SK-N-SH treated with all-trans-retinoic acid at 6 μM for 48 hours (cell line): ENCODE data around the gene SCYL1.

Experiments used
- ARNTL ChIP-seq: fragments of 450-650 bp; formaldehyde crosslinking; IDR thresholded peaks from 2 replicates; pipeline ENCODE4 v1.5.0; 2020; ENCODE audit warnings: low read depth, mild to moderate bottlenecking, moderate library complexity, borderline replicate concordance
- CSDC2 ChIP-seq: fragments of 250-450 bp; sonication (Bioruptor Pico); IDR thresholded peaks from 2 replicates; pipeline ENCODE4 v1.5.0; 2020; ENCODE audit warnings: mild to moderate bottlenecking, moderate library complexity
- GLIS3 ChIP-seq: fragments of 250-450 bp; sonication (Bioruptor Pico); IDR thresholded peaks from 2 replicates; pipeline ENCODE4 v1.5.0; 2020; ENCODE audit warnings: mild to moderate bottlenecking, moderate library complexity
- PATZ1 ChIP-seq: fragments of 250-450 bp; sonication (Bioruptor Pico); IDR thresholded peaks from 2 replicates; pipeline ENCODE4 v1.8.0; 2020; ENCODE audit warnings: mild to moderate bottlenecking, moderate library complexity, borderline replicate concordance
- SNAI2 ChIP-seq: fragments of 250-450 bp; sonication (Bioruptor Pico); IDR thresholded peaks from 2 replicates; pipeline ENCODE4 v1.5.0; 2020; ENCODE audit warnings: mild to moderate bottlenecking, moderate library complexity
- TCF4 ChIP-seq: fragments of 250-450 bp; sonication (Bioruptor Pico); IDR thresholded peaks from 2 replicates; pipeline ENCODE4 v1.8.0; 2021; ENCODE audit warnings: mild to moderate bottlenecking, moderate library complexity, borderline replicate concordance
- ZFP30 ChIP-seq: fragments of 450-650 bp; formaldehyde crosslinking; IDR thresholded peaks from 2 replicates; pipeline ENCODE4 v1.5.0; 2022; ENCODE audit warnings: mild to moderate bottlenecking, moderate library complexity
- ZNF565 ChIP-seq: fragments of 450-650 bp; formaldehyde crosslinking; conservative IDR thresholded peaks from 2 replicates; pipeline ENCODE4 v1.5.0; 2020; ENCODE audit warnings: low read depth, mild to moderate bottlenecking, moderate library complexity
- ZNF70 ChIP-seq: fragments of 450-650 bp; formaldehyde crosslinking; IDR thresholded peaks from 2 replicates; pipeline ENCODE4 v1.5.0; 2020; ENCODE audit warnings: mild to moderate bottlenecking, moderate library complexity
- TF ChIP-seq, protein P1 (sequence below): fragments of 250-450 bp; sonication (Bioruptor Pico); IDR thresholded peaks from 2 replicates; pipeline ENCODE4 v1.5.1; 2020; ENCODE audit warnings: low read depth, mild to moderate bottlenecking, moderate library complexity

DNA sequence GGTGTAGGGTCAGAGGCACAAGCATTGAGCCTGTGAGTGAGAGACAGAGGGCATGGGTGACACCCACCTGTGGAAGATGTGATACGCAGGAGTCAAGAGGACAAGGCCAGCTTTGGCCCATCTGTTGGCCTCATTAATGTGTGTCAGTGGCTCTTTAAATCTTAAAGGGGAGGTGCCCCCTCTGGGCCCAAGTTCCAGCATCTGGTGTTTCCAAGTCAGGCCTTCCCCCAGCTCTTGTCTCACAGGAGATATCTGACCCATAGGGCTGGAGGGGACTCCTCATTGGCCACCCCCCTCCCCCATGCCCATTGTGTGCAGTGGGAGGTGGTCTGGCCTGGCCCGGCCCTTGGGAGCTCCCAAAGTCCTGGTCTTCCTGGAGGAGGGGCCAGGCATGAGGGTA, 61.8 kb downstream of the SCYL1 start:
- TF ChIP-seq, protein P1, sequence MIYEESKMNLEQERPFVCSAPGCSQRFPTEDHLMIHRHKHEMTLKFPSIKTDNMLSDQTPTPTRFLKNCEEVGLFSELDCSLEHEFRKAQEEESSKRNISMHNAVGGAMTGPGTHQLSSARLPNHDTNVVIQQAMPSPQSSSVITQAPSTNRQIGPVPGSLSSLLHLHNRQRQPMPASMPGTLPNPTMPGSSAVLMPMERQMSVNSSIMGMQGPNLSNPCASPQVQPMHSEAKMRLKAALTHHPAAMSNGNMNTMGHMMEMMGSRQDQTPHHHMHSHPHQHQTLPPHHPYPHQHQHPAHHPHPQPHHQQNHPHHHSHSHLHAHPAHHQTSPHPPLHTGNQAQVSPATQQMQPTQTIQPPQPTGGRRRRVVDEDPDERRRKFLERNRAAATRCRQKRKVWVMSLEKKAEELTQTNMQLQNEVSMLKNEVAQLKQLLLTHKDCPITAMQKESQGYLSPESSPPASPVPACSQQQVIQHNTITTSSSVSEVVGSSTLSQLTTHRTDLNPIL (CRISPR knock-in tag), result no peak
- TF ChIP-seq ZNF565, result no peak
- TF ChIP-seq TCF4 (CRISPR knock-in tag), result no peak
- no peak for TF ChIP-seq ARNTL
- TF ChIP-seq SNAI2 (CRISPR knock-in tag), result no peak
- no peak for TF ChIP-seq PATZ1 (CRISPR knock-in tag)
- TF ChIP-seq CSDC2 (CRISPR knock-in tag), result no peak
- TF ChIP-seq ZFP30, result no peak
- no peak for TF ChIP-seq ZNF70 (CRISPR knock-in tag)
- no peak for TF ChIP-seq GLIS3 (CRISPR knock-in tag)
